ENCODE data around the gene GNL3L.
A peak's percentile ranks its signal among the peaks of the same experiment; 100 is the strongest.

GNL3L gene

DNA sequence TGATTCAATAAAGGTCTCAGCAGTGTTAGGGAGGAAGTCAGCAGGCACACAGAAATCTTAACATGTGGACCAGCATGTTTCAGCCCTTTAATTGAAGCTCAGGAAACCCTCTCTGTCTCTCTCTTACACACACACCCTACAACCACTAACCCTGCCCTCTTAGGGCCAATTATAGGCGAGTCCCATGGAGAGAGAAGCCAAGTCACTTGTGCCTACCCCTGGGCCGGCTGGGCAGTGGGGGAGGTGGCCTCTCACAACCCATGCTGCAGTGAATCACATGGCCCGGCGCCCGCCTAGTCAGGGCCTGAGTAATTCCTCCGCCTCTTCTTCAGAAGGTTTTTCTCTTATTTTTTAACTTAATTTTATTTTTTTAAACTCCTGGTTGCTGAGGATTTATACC is 37.7 kb upstream of the GNL3L start:
- no peak for TF ChIP-seq POLR2AphosphoS5 (IDR thresholded peaks at IDR 0.05; ENCODE audit: low read depth, low read length)
- TF ChIP-seq SIN3A (IDR thresholded peaks at IDR 0.05; ENCODE audit: borderline replicate concordance, insufficient read depth, low read length) = no peak
- TF ChIP-seq FOXP2 (optimal IDR thresholded peaks at IDR 0.05; ENCODE audit: borderline replicate concordance, extremely low read depth, extremely low read length, insufficient read depth) = no peak
- TF ChIP-seq, protein P1, sequence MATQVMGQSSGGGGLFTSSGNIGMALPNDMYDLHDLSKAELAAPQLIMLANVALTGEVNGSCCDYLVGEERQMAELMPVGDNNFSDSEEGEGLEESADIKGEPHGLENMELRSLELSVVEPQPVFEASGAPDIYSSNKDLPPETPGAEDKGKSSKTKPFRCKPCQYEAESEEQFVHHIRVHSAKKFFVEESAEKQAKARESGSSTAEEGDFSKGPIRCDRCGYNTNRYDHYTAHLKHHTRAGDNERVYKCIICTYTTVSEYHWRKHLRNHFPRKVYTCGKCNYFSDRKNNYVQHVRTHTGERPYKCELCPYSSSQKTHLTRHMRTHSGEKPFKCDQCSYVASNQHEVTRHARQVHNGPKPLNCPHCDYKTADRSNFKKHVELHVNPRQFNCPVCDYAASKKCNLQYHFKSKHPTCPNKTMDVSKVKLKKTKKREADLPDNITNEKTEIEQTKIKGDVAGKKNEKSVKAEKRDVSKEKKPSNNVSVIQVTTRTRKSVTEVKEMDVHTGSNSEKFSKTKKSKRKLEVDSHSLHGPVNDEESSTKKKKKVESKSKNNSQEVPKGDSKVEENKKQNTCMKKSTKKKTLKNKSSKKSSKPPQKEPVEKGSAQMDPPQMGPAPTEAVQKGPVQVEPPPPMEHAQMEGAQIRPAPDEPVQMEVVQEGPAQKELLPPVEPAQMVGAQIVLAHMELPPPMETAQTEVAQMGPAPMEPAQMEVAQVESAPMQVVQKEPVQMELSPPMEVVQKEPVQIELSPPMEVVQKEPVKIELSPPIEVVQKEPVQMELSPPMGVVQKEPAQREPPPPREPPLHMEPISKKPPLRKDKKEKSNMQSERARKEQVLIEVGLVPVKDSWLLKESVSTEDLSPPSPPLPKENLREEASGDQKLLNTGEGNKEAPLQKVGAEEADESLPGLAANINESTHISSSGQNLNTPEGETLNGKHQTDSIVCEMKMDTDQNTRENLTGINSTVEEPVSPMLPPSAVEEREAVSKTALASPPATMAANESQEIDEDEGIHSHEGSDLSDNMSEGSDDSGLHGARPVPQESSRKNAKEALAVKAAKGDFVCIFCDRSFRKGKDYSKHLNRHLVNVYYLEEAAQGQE (IDR thresholded peaks at IDR 0.05; ENCODE audit: insufficient read depth in 1 of 2, low read depth in 2 of 2, low read length in 2 of 2) = no peak
- TF ChIP-seq TAF1 (IDR thresholded peaks at IDR 0.05; ENCODE audit: borderline replicate concordance, insufficient read depth, low read length) = no peak

DNA sequence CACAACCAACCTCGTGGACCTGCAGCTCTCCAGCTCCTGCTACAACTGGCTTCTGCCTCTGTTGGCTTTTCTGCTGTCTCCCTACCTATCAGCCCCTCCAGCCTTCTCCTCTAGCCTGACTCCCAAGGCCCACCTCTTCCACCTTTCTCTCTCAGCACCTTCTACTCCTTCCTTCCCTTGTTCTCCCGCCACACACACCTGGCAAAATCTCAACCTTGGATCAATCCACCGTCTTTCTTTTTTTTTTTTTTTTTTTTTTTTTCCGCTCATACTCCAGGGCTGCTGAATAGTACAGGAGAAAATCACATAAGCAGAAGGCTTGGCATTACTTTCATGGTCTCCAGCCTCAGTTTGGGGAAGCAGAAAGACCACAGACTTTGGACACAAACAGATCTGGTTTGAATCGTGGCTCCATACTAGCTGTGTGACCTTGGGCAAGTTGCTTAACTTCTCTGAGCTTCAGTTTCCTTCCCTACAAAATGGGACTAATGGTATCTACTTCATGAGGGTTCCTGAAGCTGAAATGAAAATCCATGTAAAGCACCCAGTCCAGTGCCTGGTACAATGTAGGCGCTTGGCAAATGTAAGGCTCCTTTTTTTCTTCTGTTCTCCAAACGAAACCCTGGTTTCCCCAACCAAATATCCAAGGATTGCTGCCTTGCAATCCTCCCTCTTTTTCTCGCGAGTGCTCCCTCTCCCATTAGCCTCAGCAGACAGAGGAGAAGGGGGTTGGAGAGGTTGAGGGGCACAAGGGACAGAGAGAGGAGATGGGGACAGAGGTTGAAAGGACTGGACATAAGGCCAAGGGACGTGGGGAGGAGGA is 35.6 kb upstream of the GNL3L start:
- TF ChIP-seq FOXP2 (optimal IDR thresholded peaks at IDR 0.05; ENCODE audit: borderline replicate concordance, extremely low read depth, extremely low read length, insufficient read depth) (no peak), POLR2AphosphoS5 (IDR thresholded peaks at IDR 0.05; ENCODE audit: low read depth, low read length) (no peak), TAF1 (IDR thresholded peaks at IDR 0.05; ENCODE audit: borderline replicate concordance, insufficient read depth, low read length) (no peak), SIN3A (IDR thresholded peaks at IDR 0.05; ENCODE audit: borderline replicate concordance, insufficient read depth, low read length) (no peak)
- TF ChIP-seq, protein P1 (IDR thresholded peaks at IDR 0.05; ENCODE audit: insufficient read depth in 1 of 2, low read depth in 2 of 2, low read length in 2 of 2) = no peak

DNA sequence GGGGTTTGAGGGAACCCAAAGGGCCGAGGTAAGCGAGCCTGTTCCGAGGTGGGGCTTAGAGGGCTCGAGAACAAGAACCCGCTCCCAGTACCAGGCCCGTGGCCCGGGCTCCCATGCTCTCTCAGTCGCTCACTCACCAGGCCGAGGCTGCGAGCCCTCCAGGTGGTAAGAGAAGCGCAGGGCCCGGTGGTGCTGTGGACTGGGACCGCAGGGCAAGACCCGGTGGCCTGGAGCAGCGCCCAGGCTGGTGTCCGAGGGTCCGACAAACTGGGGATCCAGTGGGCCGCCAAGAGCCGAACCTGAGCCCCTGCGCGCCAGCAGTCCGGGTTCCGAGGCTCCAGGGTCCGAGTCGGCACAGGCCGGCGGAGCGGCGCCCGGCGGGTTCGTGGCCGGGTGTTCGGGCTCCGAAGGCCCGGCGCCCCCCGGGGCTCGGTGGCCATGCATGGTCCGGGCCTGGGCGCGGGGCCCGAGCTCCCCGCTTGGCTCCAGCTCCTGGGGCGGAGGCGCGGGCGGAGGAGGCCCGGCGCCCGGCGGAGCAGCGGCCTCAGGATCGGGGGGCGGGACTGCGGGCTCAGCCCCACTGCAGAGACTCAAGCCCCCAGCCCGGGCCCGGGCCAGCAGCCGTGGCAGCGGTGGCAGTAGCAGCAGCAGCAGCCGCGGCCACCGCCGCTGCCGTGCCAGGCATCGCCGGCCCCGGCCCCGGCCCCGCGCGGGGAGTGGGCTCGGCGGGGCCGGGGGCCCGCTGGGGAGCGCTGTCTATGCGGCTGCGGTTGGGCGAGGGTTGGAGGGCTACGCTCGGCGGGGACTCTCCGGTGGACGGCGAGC is 34.8 kb upstream of the GNL3L start:
- TF ChIP-seq TAF1 (IDR thresholded peaks at IDR 0.05; ENCODE audit: borderline replicate concordance, insufficient read depth, low read length) (no peak), FOXP2 (optimal IDR thresholded peaks at IDR 0.05; ENCODE audit: borderline replicate concordance, extremely low read depth, extremely low read length, insufficient read depth) (no peak), POLR2AphosphoS5 (IDR thresholded peaks at IDR 0.05; ENCODE audit: low read depth, low read length) (no peak), SIN3A (IDR thresholded peaks at IDR 0.05; ENCODE audit: borderline replicate concordance, insufficient read depth, low read length) (no peak)
- TF ChIP-seq, protein P1 (IDR thresholded peaks at IDR 0.05; ENCODE audit: insufficient read depth in 1 of 2, low read depth in 2 of 2, low read length in 2 of 2) = no peak

DNA sequence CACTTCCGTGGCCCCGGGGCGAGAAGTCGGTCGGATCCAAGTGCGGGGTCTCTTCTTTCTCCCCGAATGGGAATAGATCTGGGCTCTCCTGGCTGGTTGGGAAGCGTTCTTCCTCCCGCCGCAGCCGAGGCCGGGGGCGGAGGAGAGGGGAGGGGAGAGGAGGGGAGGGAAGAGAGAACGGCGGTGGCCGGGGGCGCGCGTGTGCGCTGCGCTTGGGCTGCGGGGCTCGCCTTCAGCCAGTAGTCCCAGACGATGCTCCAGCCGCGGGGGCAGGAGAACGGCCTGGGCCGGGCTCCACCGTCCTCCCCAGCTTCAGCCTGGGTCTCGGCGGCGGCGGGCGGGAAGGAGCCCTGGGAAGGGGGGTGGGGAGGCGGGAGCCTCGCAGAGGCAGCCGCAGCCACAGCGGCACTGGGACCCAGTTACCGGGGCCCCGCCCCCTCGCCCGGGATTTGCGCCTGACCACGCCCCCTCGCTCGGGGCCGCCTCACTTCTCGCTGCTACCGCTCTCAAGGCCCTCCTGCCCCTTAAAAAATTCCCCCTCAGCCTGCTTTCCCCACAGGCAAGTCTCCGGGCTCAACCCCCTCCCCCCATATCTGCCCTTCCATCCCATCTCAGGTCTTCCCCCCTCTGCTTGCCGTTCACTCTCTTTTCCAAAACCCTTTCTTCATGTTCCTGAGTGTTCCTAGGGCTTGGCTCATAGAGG is 34.1 kb upstream of the GNL3L start, which contains the start of gene FGD1:
Gene FGD1, minus strand, starts transcription at position 421 of the 703 bp plus-strand sequence. CDS start 802 bp downstream, outside the sequence.
- TF ChIP-seq SIN3A (IDR thresholded peaks at IDR 0.05; ENCODE audit: borderline replicate concordance, insufficient read depth, low read length) (0 out of 2 replicates have a peak, but pooled peaks have one; percentile 32), FOXP2 (optimal IDR thresholded peaks at IDR 0.05; ENCODE audit: borderline replicate concordance, extremely low read depth, extremely low read length, insufficient read depth) (peak; percentile 48), TAF1 (IDR thresholded peaks at IDR 0.05; ENCODE audit: borderline replicate concordance, insufficient read depth, low read length) (0 out of 2 replicates have a peak, but pooled peaks have one; percentile 28), POLR2AphosphoS5 (IDR thresholded peaks at IDR 0.05; ENCODE audit: low read depth, low read length) (peak; percentile 50; the same call in 1 of the 2 replicates)
- TF ChIP-seq, protein P1 (IDR thresholded peaks at IDR 0.05; ENCODE audit: insufficient read depth in 1 of 2, low read depth in 2 of 2, low read length in 2 of 2) = no peak

All from PFSK-1 (cell line).